Measurements from ENCODE around the gene NUMBL.
"Not testable (repeated sequence)": the region's sequence is repeated elsewhere in the genome, so short reads cannot be mapped to it uniquely, and the experiment has no call there.

The NUMBL gene

DNA sequence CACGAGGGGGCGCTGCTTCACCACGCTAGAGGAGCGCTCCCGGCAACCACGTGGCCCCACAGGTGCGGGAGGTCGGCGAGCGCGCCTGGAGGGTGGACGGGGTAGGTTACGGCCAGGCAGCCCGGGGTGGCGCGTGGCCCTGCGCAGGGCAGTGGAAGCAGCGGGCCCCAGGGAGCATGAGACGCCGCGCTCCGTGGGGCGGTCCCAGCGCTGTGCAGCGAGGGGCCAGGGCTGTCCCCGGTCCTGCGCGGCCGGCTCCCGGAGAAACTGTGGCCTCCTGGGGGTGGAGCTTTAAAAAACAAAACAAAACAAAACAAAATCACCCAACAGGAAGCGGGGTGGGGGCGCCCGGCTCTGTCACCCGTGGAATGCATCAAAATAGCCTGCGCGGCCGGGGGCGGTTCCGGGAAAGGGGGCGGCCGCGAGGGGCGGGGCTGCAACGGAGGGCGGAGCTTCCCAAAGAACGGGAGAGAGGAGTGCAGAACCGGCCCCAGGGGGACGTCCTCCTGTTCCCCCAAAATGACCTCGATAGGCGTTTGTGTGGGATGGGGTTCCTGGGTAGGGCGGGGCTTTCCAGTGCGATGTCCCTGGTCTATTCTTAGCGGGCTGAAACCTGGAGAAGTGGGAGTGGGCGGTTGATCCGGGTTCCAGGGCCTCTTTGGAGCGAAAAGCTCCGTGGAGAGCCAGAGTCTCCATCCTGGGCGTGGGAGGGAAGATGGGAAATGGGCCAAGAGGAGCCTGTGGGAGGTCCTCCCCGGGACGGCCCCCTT lies 27.3 kb downstream of the NUMBL start:
- WGBS, 2 experiments (ENCODE audit: insufficient coverage in 2 of 2), result 1 to 3% methylated on average over 43 to 56 of the region's 60 CpGs
- H3K36me3 ChIP-seq (ENCODE audit: control insufficient read depth, insufficient read depth, low read length), result peaks cover 11% of the 10 kb centered on the region
- H3K4me1 ChIP-seq (ENCODE audit: control insufficient read depth, insufficient read depth, low read length, poor library complexity, severe bottlenecking), result peaks cover 9% of the 10 kb centered on the region
- peak overlapping the region; percentile 87 for H3K27ac ChIP-seq (ENCODE audit: low read depth, low read length, severe bottlenecking)
- peak overlapping the region; percentile 59 for H3K4me3 ChIP-seq (ENCODE audit: extremely low read depth, insufficient read depth, low read length, poor library complexity, severe bottlenecking)
- H3K9me3 ChIP-seq (ENCODE audit: control insufficient read depth, low read length), result no peaks in the 10 kb centered on the region

DNA sequence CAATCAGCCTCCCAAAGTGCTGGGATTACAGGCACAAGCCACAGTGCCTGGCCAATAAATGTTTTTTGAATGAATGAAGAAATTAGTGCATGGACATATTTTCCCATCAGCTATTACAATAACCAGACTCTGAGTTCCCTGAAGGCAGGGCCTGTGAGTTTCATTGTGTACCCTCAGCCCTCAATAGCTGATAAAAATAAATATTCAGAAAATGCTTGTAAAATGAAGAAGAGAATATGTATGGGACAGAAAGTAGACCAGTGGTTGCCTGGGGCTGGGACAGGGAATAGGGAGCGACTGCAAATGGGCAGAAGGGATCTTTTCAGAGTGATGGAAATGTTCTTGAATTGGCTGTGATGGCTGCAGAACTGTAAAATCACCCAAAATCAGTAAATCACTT lies 28.8 kb downstream of the NUMBL start:
- H3K9me3 ChIP-seq (ENCODE audit: control insufficient read depth, low read length), result no peaks in the 10 kb centered on the region
- 83% methylated on average over 1 of the region's 1 CpG; no CpG with 5 or more reads in 1 of the 2 experiments for WGBS, 2 experiments (ENCODE audit: insufficient coverage in 2 of 2)

DNA sequence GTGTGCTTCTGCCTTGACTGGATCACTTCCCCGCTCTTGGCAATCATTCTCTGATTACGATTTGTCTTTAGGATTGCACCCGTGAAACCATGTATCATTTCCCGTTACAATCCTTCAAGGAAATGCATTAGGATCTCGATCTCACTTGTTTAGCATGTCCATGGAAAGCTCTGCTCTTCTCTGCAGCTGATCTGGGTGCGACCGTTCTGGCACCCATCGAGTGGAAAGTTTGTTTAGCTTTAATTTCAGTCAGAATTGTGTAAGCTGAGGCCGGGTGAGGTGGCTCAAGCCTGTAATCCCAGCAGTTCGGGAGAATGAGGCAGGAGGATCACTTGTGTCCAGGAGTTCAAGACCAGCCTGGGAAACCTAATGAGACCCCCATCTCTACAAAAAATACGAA lies 30.9 kb downstream of the NUMBL start:
- no peak overlapping the region for H3K4me3 ChIP-seq (ENCODE audit: extremely low read depth, insufficient read depth, low read length, poor library complexity, severe bottlenecking)
- H3K36me3 ChIP-seq (ENCODE audit: control insufficient read depth, insufficient read depth, low read length), result no peaks in the 10 kb centered on the region
- H3K27ac ChIP-seq (ENCODE audit: low read depth, low read length, severe bottlenecking), result no peak overlapping the region
- peaks cover 9% of the 10 kb centered on the region for H3K4me1 ChIP-seq (ENCODE audit: control insufficient read depth, insufficient read depth, low read length, poor library complexity, severe bottlenecking)
- 89% methylated on average over 10 to 11 of the region's 11 CpGs for WGBS, 2 experiments (ENCODE audit: insufficient coverage in 2 of 2)
- no peaks in the 10 kb centered on the region for H3K9me3 ChIP-seq (ENCODE audit: control insufficient read depth, low read length)

More for the DNA sequence above, 28.8 kb downstream of the NUMBL start:
- Histone ChIP-seq H3K36me3 (ENCODE audit: control insufficient read depth, insufficient read depth, low read length) (no peaks in the 10 kb centered on the region), H3K4me3 (ENCODE audit: extremely low read depth, insufficient read depth, low read length, poor library complexity, severe bottlenecking) (no peak overlapping the region), H3K4me1 (ENCODE audit: control insufficient read depth, insufficient read depth, low read length, poor library complexity, severe bottlenecking) (peaks cover 9% of the 10 kb centered on the region), H3K27ac (ENCODE audit: low read depth, low read length, severe bottlenecking) (no peak overlapping the region)

DNA sequence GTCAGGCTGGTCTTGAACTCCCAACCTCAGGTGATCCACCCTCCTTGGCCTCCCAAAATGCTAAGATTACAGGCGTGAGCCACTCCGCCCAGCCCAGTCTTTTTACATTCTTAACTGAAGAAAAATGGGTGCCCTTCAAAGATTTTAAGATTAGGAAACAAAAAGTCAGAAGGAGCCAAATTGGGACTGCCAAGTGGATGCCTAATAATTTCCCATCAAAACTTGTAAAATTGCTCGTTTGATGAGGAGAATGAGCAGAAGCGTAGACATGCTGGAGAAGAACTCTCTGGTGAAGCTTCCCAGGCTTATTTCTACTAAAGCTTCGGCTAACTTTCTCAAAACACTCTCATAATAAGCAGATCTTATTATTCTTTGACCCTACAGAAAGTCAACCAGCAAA lies 31.3 kb downstream of the NUMBL start:
- Histone ChIP-seq H3K4me1 (ENCODE audit: control insufficient read depth, insufficient read depth, low read length, poor library complexity, severe bottlenecking) (peaks cover 7% of the 10 kb centered on the region), H3K4me3 (ENCODE audit: extremely low read depth, insufficient read depth, low read length, poor library complexity, severe bottlenecking) (no peak overlapping the region), H3K36me3 (ENCODE audit: control insufficient read depth, insufficient read depth, low read length) (no peaks in the 10 kb centered on the region), H3K27ac (ENCODE audit: low read depth, low read length, severe bottlenecking) (no peak overlapping the region), H3K9me3 (ENCODE audit: control insufficient read depth, low read length) (no peaks in the 10 kb centered on the region)
- WGBS, 2 experiments (ENCODE audit: insufficient coverage in 2 of 2), result 93 to 98% methylated on average over 5 of the region's 5 CpGs

DNA sequence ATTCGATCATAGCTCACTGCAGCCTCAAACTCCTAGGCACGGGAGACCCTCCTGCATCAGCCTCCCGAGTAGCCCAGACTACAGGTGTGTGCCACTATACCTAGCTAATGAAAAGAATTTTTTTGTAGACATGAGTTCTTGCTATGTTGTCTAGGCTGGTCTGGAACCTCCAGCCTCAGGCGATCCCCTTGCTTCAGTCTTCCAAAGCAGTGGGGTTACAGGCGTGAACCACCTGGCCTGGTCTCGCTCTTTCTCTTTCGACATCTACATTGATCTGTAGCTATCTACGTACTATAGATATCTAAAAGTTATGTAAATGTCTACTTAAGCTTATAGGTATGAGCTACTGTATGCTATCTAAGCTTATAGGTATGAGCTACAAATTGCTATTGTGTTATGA lies 32.4 kb downstream of the NUMBL start:
- Histone ChIP-seq H3K4me3 (ENCODE audit: extremely low read depth, insufficient read depth, low read length, poor library complexity, severe bottlenecking) (no peak overlapping the region), H3K36me3 (ENCODE audit: control insufficient read depth, insufficient read depth, low read length) (no peaks in the 10 kb centered on the region), H3K9me3 (ENCODE audit: control insufficient read depth, low read length) (no peaks in the 10 kb centered on the region), H3K4me1 (ENCODE audit: control insufficient read depth, insufficient read depth, low read length, poor library complexity, severe bottlenecking) (no peaks in the 10 kb centered on the region), H3K27ac (ENCODE audit: low read depth, low read length, severe bottlenecking) (no peak overlapping the region)
- 94 to 100% methylated on average over 4 of the region's 8 CpGs for WGBS, 2 experiments (ENCODE audit: insufficient coverage in 2 of 2)

DNA sequence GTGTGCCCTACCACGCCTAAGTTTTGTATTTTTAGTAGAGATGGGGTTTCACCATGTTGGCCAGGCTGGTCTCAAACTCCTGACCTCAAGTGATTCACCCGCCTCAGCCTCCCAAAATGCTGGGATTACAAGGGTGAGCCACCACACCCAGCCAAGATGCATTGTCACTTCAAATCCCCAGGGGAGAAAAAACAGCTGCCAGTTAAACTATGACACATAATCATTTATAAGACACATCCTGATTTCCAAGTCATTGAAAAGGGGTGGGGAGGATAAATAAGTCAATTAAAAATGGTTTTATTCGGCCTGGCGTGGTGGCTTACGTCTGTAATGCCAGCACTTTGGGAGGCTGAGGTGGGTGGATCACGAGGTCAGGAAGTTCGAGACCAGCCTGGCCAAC lies 34.8 kb downstream of the NUMBL start:
- 90 to 92% methylated on average over 3 to 4 of the region's 7 CpGs for WGBS, 2 experiments (ENCODE audit: insufficient coverage in 2 of 2)
- H3K36me3 ChIP-seq (ENCODE audit: control insufficient read depth, insufficient read depth, low read length); H3K27ac ChIP-seq (ENCODE audit: low read depth, low read length, severe bottlenecking); H3K4me1 ChIP-seq (ENCODE audit: control insufficient read depth, insufficient read depth, low read length, poor library complexity, severe bottlenecking); H3K9me3 ChIP-seq (ENCODE audit: control insufficient read depth, low read length); H3K4me3 ChIP-seq (ENCODE audit: extremely low read depth, insufficient read depth, low read length, poor library complexity, severe bottlenecking): not testable (repeated sequence)

DNA sequence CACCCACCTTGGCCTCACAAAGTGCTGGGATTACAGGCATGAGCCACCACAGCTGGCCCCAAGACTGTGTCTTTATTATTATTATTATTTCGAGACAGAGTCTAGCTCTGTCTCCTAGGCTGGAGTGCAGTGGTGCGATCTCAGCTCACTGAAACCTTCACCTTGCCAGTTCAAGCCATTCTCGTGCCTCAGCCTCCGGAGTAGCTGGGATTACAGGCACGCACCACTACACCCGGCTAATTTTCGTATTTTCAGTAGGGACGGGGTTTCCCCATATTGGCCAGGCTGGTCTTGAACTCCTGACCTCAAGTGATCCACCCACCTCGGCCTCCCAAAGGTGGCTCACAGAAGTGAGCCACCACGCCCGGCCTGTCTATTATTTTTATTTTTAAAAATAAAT lies 38.1 kb downstream of the NUMBL start:
- not testable (repeated sequence) for H3K9me3 ChIP-seq (ENCODE audit: control insufficient read depth, low read length); H3K27ac ChIP-seq (ENCODE audit: low read depth, low read length, severe bottlenecking); H3K4me1 ChIP-seq (ENCODE audit: control insufficient read depth, insufficient read depth, low read length, poor library complexity, severe bottlenecking); H3K36me3 ChIP-seq (ENCODE audit: control insufficient read depth, insufficient read depth, low read length); H3K4me3 ChIP-seq (ENCODE audit: extremely low read depth, insufficient read depth, low read length, poor library complexity, severe bottlenecking)
- WGBS, 2 experiments (ENCODE audit: insufficient coverage in 2 of 2), result 91 to 97% methylated on average over 8 of the region's 11 CpGs

DNA sequence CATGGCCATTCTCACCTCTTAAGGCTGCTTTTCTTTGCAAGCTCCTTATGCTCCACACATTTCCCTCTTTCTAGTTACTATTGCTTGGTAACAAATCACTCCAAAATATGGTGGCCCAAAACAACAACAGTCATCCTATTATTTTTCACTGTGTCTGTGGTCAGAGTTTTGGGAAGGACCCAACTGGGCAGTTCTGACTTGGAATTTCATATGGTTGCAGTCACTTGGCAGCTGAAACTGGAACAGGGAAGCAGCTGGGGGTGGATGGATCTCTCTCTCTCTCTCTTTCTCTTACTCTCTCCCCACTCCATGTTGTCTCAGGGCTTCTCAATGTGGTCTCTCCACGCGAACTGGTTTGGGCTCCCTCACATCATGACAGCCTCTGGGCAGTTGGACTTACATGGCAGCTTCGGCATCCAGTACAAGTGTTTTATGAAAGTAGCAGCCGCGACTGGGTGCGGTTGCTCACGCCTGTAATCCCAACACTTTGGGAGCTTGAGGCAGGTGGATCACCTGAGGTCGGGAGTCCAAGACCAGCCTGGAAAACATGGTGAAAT lies 39.6 kb downstream of the NUMBL start:
- H3K4me1 ChIP-seq (ENCODE audit: control insufficient read depth, insufficient read depth, low read length, poor library complexity, severe bottlenecking), result peaks cover 11% of the 10 kb centered on the region
- no peak overlapping the region for H3K4me3 ChIP-seq (ENCODE audit: extremely low read depth, insufficient read depth, low read length, poor library complexity, severe bottlenecking)
- H3K27ac ChIP-seq (ENCODE audit: low read depth, low read length, severe bottlenecking), result no peak overlapping the region
- WGBS, 2 experiments (ENCODE audit: insufficient coverage in 2 of 2), result 85 to 92% methylated on average over 8 of the region's 8 CpGs
- H3K36me3 ChIP-seq (ENCODE audit: control insufficient read depth, insufficient read depth, low read length), result no peaks in the 10 kb centered on the region
- no peaks in the 10 kb centered on the region for H3K9me3 ChIP-seq (ENCODE audit: control insufficient read depth, low read length)

DNA sequence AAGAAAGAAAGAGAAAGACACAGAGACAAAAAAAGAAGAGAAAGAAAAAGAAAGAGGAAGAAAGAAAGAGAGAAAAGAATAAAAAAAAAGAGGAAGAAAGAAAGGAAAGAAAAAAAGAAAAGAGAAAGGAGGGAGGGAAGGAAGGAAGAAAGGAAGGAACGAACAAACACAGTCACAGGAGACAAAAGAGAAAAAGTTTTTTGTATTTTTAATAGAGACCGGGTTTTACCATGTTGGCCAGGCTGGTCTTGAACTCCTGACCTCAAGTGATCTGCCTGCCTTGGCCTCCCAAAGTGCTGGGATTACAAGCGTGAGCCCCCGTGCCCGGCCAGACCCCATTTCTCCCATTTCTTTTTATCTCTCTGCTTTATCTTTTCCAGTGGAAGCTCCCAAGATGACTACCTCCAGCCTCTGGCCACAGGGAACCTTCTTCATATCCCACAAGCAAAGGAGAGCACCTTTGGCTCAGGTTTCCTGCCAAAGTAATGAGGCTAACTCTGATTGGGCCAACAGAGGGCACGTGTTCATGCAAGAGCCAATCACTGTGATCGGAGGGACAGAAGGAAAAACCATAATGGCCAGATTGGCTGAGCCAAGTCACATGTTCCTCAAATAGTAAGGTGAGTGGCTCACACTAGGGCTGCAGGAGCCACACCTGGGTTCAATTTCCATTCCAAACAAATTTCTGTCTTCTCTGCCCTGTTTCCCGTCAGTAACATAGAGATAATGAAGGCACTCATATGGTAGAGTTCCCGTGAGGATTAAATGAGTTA lies 40.4 kb downstream of the NUMBL start:
- H3K27ac ChIP-seq (ENCODE audit: low read depth, low read length, severe bottlenecking); H3K36me3 ChIP-seq (ENCODE audit: control insufficient read depth, insufficient read depth, low read length): not testable (repeated sequence)
- WGBS, 2 experiments (ENCODE audit: insufficient coverage in 2 of 2), result 90 to 95% methylated on average over 9 of the region's 9 CpGs

DNA sequence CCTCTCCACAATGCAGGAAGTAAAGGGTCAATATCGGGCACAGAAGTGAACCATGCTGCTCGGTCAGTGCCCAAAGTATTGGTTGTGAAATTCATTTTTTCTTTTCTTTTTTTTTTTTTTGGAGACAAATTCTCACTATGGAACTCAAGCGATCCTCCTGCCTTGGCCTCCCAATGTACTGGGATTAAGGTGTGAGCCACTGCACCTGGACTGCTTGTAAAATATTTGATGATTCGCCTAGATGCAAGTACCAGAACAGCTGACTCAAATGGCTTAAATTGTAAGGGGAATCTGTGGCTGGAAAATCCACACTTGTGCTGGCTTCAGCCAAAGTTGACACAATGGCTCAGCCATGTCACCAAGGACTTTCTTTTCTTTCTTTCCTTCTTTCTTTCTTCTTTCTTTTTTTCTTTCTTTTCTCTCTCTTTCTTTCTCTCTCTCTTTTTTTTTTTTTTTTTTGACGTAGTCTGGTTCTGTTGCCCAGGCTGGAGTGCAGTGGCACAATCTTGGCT lies 43.7 kb downstream of the NUMBL start:
- no peaks in the 10 kb centered on the region for H3K36me3 ChIP-seq (ENCODE audit: control insufficient read depth, insufficient read depth, low read length)
- H3K4me1 ChIP-seq (ENCODE audit: control insufficient read depth, insufficient read depth, low read length, poor library complexity, severe bottlenecking), result peaks cover 14% of the 10 kb centered on the region
- no peak overlapping the region for H3K27ac ChIP-seq (ENCODE audit: low read depth, low read length, severe bottlenecking)
- no peaks in the 10 kb centered on the region for H3K9me3 ChIP-seq (ENCODE audit: control insufficient read depth, low read length)
- 100% methylated on average over 1 to 3 of the region's 5 CpGs for WGBS, 2 experiments (ENCODE audit: insufficient coverage in 2 of 2)
- H3K4me3 ChIP-seq (ENCODE audit: extremely low read depth, insufficient read depth, low read length, poor library complexity, severe bottlenecking), result no peak overlapping the region

More for the DNA sequence above, 40.4 kb downstream of the NUMBL start:
- peaks cover 14% of the 10 kb centered on the region for H3K4me1 ChIP-seq (ENCODE audit: control insufficient read depth, insufficient read depth, low read length, poor library complexity, severe bottlenecking)
- not testable (repeated sequence) for H3K4me3 ChIP-seq (ENCODE audit: extremely low read depth, insufficient read depth, low read length, poor library complexity, severe bottlenecking); H3K9me3 ChIP-seq (ENCODE audit: control insufficient read depth, low read length)

Data from mesodermal cell (in vitro differentiated cells).